GM18870 (cell line): ENCODE results near the gene PTPN2.
A peak's percentile ranks its signal among the peaks of the same experiment; 100 is the strongest.

Source experiments
- ATAC-seq: cut with Tn5 transposase; IDR thresholded peaks from one replicate; pipeline ENCODE4 v1.9.1; 2021; ENCODE audit warnings: moderate library complexity; ENCODE audit not compliant: unreplicated experiment

PTPN2 gene

GRCh38 chr18:12828116-12829051 lies 55.7 kb downstream of the PTPN2 start:
- no peak for ATAC-seq

GRCh38 chr18:12827588-12827987 lies 56.4 kb downstream of the PTPN2 start:
- ATAC-seq = no peak

GRCh38 chr18:12825230-12825629 lies 58.8 kb downstream of the PTPN2 start:
- no peak for ATAC-seq

GRCh38 chr18:12823892-12824291 lies 60.1 kb downstream of the PTPN2 start:
- ATAC-seq = no peak

GRCh38 chr18:12821408-12821807 lies 62.6 kb downstream of the PTPN2 start:
- ATAC-seq = no peak

GRCh38 chr18:12820506-12820905 lies 63.5 kb downstream of the PTPN2 start:
- ATAC-seq = no peak

- no peak for ATAC-seq
Measured at GRCh38 chr18:12819841-12820240, 64.2 kb downstream of the PTPN2 start.

- ATAC-seq = peak; percentile 75
Measured at GRCh38 chr18:12819322-12819721, 64.7 kb downstream of the PTPN2 start.

- no peak for ATAC-seq
Measured at GRCh38 chr18:12818243-12818642, 65.8 kb downstream of the PTPN2 start.

- no peak for ATAC-seq
Measured at GRCh38 chr18:12816451-12816850, 67.6 kb downstream of the PTPN2 start.

- ATAC-seq = no peak
Measured at GRCh38 chr18:12811191-12811950, 72.7 kb downstream of the PTPN2 start.

- peak; percentile 60 for ATAC-seq
Measured at GRCh38 chr18:12803069-12803936, 80.7 kb downstream of the PTPN2 start.

- no peak for ATAC-seq
Measured at GRCh38 chr18:12802538-12802937, 81.5 kb downstream of the PTPN2 start.

- no peak for ATAC-seq
Measured at GRCh38 chr18:12796448-12796847, 87.6 kb downstream of the PTPN2 start.

GRCh38 chr18:12791610-12792009 lies 92.4 kb downstream of the PTPN2 start:
- no peak for ATAC-seq

- no peak for ATAC-seq
Measured at GRCh38 chr18:12786669-12787068, 97.4 kb downstream of the PTPN2 start.

GRCh38 chr18:12783524-12783923 lies 100.5 kb downstream of the PTPN2 start:
- no peak for ATAC-seq

- no peak for ATAC-seq
Measured at GRCh38 chr18:12782521-12782920, 101.5 kb downstream of the PTPN2 start.

- ATAC-seq = no peak
Measured at GRCh38 chr18:12779456-12779855, 104.6 kb downstream of the PTPN2 start.

- no peak for ATAC-seq
Measured at GRCh38 chr18:12779043-12779442, 105.0 kb downstream of the PTPN2 start.

GRCh38 chr18:12777500-12777944 lies 106.5 kb downstream of the PTPN2 start:
- no peak for ATAC-seq
